SK-N-DZ (cell line): ENCODE results near the gene FOXP1.

Experiments
- DNase-seq: peaks from one replicate; pipeline ENCODE4 v3.0.0-alpha.2; 2015; ENCODE audit warnings: low spot score

The FOXP1 gene

GRCh38 chr3:71429597-71429988, 153.9 kb downstream of the FOXP1 start:
- DNase-seq = no peak

GRCh38 chr3:71428841-71429596, 154.5 kb downstream of the FOXP1 start:
- no peak for DNase-seq

GRCh38 chr3:71425491-71426071, 157.9 kb downstream of the FOXP1 start:
- DNase-seq = no peak

DNA sequence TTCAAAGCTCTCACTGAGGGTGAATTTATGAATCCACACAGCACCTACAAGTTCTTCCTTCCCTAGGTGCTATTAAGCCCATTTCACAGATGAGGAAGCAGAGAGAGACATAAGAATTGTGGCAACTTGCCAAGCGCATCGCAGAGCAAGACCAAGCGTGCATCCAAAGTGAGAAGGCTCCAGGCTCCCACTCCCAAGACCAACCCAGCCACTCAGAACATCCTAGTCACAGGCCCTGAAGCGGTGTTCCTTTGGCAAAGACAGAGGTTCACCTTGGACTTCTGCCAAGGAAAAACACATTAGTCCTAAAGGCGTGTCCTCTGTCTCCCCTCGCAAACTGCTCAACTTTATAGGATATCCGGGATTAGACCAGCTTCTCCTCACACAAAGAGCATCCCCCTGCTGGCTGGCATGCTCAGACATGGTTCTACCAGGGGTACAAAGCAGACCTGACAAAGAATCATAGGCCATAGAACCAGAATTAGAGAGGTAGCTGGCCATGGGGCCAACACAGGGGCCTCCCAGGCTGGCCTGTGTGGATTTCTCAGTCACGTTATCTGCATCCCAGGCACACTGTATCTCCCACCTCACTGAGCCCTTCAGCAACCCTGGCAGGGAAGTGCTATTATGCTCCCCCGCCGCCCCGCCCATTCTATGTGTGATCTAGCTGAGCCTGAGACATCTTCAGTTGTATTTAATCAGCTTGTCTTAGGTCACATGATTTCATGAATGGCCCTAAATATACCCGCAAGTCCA, 160.2 kb downstream of the FOXP1 start:
- no peak for DNase-seq

DNA sequence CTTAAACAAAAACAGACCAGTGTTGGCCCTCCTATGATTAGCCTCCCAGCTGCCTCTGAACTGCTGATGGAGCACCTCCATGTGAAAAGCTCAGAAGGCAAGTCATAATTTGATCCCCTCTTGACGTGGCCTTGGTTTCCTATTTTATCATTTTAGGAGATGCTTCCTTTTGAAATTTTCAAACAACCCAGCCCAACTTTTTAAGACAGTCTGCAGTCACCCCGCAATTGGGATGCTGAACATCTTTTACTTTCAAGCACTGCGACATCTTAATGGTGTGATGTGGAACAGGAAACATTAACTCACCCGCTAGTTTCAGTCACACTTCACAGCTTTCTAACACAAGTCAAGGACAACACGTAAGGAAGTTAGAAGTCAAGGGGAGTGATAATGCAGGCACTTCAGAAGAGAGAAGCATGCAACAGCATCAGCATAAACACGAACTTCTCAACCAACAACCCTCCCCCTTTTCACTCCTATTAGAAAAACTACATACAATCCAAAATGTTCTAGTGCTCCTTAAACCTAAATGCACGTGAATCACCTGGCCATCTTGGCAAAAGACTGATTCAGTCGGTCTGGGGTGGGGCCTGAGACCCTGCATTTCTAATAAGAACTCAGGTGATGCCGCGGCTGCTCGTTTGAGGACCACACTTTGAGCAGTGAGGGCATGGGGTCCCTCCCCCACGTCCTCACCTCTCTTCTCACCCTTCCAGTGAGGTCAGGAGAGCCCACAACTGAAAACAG, 161.5 kb downstream of the FOXP1 start:
- DNase-seq = no peak

DNA sequence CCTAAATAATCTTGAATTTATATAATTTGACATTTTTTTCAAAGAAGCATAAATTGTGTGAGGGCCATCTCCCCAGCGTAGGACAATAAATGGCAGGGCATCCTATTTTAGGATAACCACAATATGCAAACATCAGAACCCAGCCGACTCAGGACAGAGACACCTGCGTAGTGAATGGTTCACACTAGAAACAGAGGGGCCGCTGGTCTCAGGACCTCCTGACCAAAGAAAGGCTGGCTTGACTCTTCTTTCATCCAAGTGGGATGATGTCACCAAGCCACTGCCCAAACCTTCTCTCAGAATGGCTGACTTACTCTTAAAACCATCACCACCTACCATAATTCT, 162.1 kb downstream of the FOXP1 start:
- no peak for DNase-seq

GRCh38 chr3:71419369-71419768, 164.2 kb downstream of the FOXP1 start:
- DNase-seq = no peak

- DNase-seq = no peak
These were observed 165.7 kb downstream of the FOXP1 start for GRCh38 chr3:71417791-71418190.

- DNase-seq = no peak
These were observed 166.7 kb downstream of the FOXP1 start for GRCh38 chr3:71416876-71417275.

DNA sequence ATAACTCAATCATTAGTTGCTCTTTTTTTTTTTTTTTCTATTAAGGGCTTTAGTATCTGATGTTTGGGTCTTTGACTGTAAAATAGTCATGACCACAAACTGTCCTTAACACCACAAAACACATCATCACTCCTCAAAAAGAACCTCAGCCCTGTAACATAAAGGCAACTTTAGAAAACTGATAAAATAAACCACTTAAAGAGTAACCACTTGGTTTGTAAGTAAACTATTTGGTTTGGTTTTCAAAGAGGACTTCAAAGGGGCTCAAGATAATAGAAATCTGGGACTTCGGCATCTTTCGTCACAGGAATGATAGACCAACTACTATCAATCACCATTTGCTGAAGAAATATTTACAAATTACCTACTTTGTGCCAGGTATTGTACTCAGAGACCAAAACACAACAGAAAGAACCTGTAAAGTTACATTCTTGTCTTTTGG, 167.8 kb downstream of the FOXP1 start:
- DNase-seq = no peak

GRCh38 chr3:71414189-71414927, 169.2 kb downstream of the FOXP1 start:
- DNase-seq = no peak

DNA sequence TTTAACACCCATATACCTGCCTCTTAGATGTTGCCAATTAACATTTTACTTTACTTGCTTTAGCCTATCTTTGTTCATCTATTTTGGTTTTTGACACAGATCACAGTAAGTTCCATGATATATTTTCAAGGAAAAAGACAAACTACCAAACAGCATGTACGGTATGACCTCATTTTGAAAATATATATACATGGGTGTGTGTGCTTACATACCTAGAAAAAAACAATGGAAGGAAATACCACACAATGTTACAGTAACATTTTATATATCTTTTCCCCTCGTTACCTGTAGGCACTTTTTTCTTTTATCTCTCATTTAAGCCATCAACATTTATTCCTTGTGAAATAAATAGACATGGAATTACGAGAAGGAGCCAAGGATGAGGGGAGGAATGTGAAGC, 170.0 kb downstream of the FOXP1 start:
- DNase-seq = no peak

- no peak for DNase-seq
These were observed 174.2 kb downstream of the FOXP1 start for GRCh38 chr3:71409352-71409751.

GRCh38 chr3:71408903-71409302, 174.6 kb downstream of the FOXP1 start:
- DNase-seq = no peak

DNA sequence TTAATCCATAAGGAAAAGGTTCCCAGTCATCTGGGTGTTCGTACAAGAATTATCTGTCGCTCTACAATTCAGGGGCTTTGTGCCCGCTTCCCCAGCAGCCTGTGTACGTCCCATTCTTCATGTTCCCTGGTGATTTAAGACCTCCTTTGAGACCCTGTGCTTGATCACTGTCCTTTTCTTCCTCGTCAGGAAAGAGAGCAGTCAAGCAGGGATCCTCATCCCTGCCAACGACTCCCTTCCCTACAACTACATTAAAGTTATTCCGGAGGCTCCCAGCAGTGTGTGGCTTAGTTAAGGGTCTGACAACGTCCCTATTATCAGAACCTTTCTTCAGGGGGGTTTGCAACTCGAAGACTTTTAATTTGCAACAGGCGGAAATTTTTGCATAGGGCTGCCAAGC, 175.7 kb downstream of the FOXP1 start:
- DNase-seq = no peak

DNA sequence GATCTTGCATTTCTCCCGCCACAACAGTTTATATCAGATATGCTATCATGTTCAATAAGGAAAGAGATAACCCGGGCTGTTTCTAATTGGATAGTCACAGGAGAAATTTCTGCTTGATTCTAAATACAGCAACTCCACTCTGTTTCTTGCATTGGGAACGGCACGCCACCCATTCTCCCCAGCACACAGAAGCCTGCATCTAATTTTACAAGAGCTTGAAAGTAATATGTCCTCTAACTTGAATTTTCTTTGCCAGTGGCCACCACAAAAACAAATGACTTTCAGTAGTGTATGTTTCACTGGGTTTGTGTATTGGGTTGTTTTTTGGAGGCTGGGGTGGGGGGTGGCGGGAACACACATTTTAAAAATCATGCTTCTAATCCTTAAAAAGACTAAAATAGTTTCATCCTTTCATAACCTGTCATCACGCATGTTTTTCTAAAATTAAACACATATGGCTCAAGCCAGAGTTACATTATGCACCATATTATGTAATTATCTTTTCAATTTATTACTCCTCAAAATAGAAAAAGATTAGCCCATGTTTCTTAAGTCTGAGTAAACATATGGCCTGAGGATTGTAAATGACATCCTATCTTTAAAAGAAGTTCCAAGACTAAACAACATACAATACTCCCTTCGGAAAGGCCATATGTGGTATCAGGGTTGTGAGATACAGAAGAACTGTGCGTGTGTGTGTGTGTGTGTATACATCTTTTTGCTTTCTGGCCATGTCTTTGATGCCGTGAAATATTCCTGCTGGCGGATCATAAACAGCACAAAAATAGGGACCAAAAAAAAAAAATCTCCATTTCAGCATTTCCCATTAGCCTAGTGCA, 176.3 kb downstream of the FOXP1 start:
- DNase-seq = peak; percentile 28

- no peak for DNase-seq
These were observed 180.6 kb downstream of the FOXP1 start for GRCh38 chr3:71402911-71403310.

GRCh38 chr3:71402280-71402679, 181.2 kb downstream of the FOXP1 start:
- DNase-seq = no peak

GRCh38 chr3:71401695-71402231, 181.8 kb downstream of the FOXP1 start:
- DNase-seq = peak; percentile 40

DNA sequence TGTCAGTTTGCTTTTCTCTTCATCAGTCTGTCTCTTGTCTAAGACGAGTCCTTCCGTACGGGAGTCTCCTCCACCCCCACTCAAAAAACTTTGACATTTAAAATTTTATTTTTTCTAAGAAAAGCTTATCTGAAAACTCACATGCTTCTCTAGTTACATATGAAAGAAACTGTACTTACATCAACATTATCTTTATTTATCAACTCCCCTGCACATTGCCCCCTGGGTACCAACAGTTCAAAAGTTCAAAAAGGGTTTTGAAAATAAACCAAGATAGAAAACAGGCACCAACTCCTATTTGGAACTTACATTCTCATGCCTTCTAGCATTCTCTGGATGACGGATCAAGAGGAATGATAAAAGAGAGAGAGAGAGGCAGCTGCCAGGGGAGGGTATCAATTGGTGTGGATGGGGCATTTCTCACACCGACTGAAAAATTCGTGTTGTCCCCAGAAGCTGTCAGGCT, 182.5 kb downstream of the FOXP1 start:
- peak; percentile 18 for DNase-seq
